T-helper 17 cell (primary cell): ENCODE data around the gene SSH2. TPM values are rescaled to one million over a fixed set of nuclear protein-coding genes. Genes with fewer than 3 reads are reported as not detected.

Experiments used
- ATAC-seq: fragments of 150-1000 bp; cut with Tn5 transposase; 2 replicates; pipeline ENCODE4 v1.10.0; 2021; ENCODE audit warnings: mild to moderate bottlenecking, moderate library complexity
- DNase-seq, 3 donors: peaks; one replicate each; pipeline versions ENCODE4 v3.0.0 to v3.0.0-alpha.2; 2020 to 2021
- H3K9me3 ChIP-seq: one replicate; pipeline ENCODE4 v1.7.0; 2013; ENCODE audit warnings: low read length, mild to moderate bottlenecking; ENCODE audit not compliant: control insufficient read depth, poor library complexity, severe bottlenecking
- H3K27ac Mint-ChIP-seq: one replicate; pipeline ENCODE4 v1.8.0; 2022; ENCODE audit warnings: mild to moderate bottlenecking, moderate library complexity, mixed read lengths
- H3K27me3 Mint-ChIP-seq: one replicate; pipeline ENCODE4 v1.8.0; 2022; ENCODE audit warnings: mixed read lengths
- H3K36me3 Mint-ChIP-seq: one replicate; pipeline ENCODE4 v1.8.0; 2022; ENCODE audit warnings: low read depth, mixed read lengths
- H3K4me1 Mint-ChIP-seq: one replicate; pipeline ENCODE4 v1.8.0; 2022; ENCODE audit warnings: mild to moderate bottlenecking, mixed read lengths
- H3K4me3 Mint-ChIP-seq: one replicate; pipeline ENCODE4 v1.8.0; 2022; ENCODE audit warnings: mild to moderate bottlenecking, moderate library complexity, mixed read lengths
- total RNA-seq, 4 donors: library from RNA in 2 of 4; stranded (reverse) in 2 of 4; gene quantifications; one replicate each; pipeline ENCODE4 v1.2.3 and lab custom pipeline; 2022 to 2026

The SSH2 gene
- total RNA-seq, 2 donors from 2014 or later, result 72.2 to 72.7 TPM

DNA sequence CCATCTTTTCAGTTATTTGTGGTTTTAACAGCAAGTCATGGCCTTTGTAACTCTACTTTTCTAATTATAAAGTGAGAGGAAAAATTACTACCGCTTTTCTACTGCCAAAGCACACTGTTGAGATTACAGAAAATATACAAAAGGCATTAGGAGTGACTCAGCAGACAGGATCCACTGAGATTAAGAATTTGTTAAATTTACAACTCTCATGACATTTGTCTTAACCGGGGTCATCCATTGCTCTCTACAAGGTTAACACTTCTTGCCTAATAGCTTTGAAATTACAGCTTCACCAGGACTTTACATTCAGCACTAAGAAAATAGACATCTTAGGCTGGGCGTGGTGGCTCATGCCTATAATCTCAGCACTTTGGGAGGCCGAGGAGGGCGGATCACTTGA lies 93.4 kb downstream of the SSH2 start:
- ATAC-seq (no peak), DNase-seq (no peak)
- no peaks in the 10 kb centered on the region for H3K9me3 ChIP-seq
- H3K27me3 Mint-ChIP-seq, result no peaks in the 10 kb centered on the region
- no peaks in the 10 kb centered on the region for H3K36me3 Mint-ChIP-seq
- no peak overlapping the region for H3K27ac Mint-ChIP-seq
- H3K4me1 Mint-ChIP-seq, result peaks cover 4% of the 10 kb centered on the region
- no peak overlapping the region for H3K4me3 Mint-ChIP-seq

DNA sequence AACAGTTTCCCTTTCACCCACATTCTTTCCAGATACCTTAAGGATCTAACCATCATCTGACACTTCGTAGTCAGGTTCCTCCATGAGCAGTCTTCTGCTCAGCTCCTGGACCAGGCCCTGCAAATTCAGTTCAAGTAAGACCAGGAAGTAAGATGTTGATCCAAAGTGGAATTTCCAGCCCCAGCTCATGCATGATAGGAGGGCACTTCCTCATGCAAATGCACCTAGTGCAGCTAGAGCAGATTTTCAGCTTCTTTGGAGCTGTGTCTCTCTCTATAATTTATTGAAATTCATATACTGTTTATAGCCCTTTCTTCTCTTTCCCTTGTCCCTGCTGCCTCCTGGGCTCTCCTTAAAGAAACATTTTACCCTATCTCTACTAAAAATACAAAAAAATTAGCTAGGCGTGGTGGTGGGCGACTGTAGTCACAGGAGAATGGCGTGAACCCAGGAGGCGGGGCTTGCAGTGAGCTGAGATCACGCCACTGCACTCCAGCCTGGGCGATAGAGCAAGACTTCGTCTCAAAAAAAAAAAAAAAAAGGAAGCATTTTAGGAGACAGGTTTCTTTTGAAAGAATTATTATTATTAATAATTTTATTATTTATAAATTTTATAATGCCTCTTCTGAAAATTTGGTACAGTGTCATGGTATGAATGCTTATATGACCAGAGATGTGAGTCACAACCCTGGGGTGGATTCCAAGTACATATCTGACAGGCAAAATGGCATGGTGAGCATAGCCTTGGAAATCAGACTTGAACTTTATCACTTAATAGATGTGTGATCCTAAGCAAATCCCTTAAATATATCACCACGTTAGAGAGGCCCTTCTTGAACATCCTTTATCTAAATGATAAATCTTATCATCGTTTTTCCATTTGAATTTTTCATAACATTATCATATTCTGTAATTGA lies 94.3 kb downstream of the SSH2 start:
- no peak for ATAC-seq
- no peaks in the 10 kb centered on the region for H3K27me3 Mint-ChIP-seq

DNA sequence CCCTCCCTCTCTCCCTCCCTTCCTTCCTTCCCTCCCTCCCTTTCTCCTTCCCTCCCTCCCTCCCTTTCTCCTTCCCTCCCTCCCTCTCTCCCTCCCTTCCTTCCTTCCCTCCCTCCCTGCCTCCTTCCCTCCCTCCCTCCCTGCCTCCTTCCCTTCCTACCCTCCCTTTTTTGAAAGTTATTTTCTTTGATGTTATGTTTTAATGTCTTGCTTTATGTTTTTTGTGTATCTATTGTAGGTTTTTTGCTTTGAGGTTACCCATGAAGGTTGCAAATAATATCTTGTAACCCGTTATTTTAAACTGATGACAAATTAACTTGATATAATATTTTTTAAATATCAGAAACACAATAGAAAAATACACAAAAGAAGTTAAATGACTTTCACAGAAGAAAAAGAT lies 96.2 kb downstream of the SSH2 start:
- ATAC-seq, result no peak
- H3K4me1 Mint-ChIP-seq, result peaks cover 13% of the 10 kb centered on the region
- peaks cover 3% of the 10 kb centered on the region for H3K36me3 Mint-ChIP-seq

More for the DNA sequence above, 94.3 kb downstream of the SSH2 start:
- Mint-ChIP-seq H3K4me1 (peaks cover 5% of the 10 kb centered on the region), H3K27ac (no peak overlapping the region), H3K4me3 (no peak overlapping the region), H3K36me3 (no peaks in the 10 kb centered on the region)
- no peak for DNase-seq
- H3K9me3 ChIP-seq, result no peaks in the 10 kb centered on the region

DNA sequence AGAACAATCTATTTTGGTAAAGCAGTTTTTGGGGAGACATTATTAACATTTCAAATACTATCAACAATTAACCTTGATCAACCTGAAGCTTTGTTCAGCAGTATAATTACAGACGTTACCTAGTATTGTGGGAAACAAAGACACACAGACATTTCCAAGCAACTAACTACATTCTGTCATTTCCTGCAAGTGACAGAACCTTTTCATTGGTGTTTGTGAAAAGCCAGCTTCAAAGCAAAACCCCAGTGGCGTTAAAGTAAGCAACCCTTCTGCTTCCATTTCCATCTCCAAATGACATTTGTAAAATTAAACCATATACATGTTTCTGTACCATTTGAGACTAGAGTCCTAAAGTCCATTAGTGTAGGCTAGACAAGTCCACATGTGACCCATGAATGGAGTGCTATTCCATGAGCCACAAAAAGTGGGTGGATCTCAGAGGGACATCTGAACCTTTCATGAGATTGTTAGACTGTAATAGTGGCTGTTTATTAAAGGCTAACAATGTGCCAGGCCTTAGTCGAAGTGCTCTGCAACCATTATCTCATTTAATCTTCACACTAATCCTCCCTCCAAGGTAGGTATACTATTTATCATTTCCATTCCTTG lies 101.2 kb downstream of the SSH2 start:
- H3K9me3 ChIP-seq, result no peaks in the 10 kb centered on the region
- ATAC-seq (no peak), DNase-seq (no peak)
- Mint-ChIP-seq H3K27ac (no peak overlapping the region), H3K36me3 (peaks cover 3% of the 10 kb centered on the region), H3K4me3 (no peak overlapping the region), H3K4me1 (peaks cover 17% of the 10 kb centered on the region), H3K27me3 (no peaks in the 10 kb centered on the region)

More for the DNA sequence above, 96.2 kb downstream of the SSH2 start:
- Mint-ChIP-seq H3K27me3 (no peaks in the 10 kb centered on the region), H3K4me3 (no peak overlapping the region), H3K27ac (peak overlapping the region; percentile 8)
- DNase-seq, result no peak
- no peaks in the 10 kb centered on the region for H3K9me3 ChIP-seq

DNA sequence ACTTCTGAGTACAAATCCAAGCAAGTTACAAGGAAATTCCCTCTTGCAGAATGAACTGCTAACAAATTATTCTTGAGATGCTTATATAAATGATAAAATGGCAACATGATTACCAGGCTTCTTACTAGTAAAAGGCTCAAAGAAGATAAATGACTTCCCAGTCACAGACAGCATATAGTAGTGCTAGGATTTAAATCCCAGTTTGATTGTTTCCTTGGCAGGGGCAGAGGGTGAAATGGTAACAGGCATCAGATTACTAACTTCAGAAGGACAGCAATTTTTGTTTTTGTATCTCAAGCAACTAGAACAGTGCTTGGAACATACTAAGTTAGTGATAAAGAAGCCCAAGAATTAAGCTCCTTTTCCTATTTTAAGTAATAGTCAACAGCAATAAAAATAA lies 102.8 kb downstream of the SSH2 start:
- no peak overlapping the region for H3K27ac Mint-ChIP-seq
- peaks cover 15% of the 10 kb centered on the region for H3K4me1 Mint-ChIP-seq
- H3K36me3 Mint-ChIP-seq, result peaks cover 3% of the 10 kb centered on the region
- no peak for ATAC-seq
- no peak for DNase-seq
- H3K4me3 Mint-ChIP-seq, result no peak overlapping the region
- no peaks in the 10 kb centered on the region for H3K27me3 Mint-ChIP-seq
- H3K9me3 ChIP-seq, result no peaks in the 10 kb centered on the region

DNA sequence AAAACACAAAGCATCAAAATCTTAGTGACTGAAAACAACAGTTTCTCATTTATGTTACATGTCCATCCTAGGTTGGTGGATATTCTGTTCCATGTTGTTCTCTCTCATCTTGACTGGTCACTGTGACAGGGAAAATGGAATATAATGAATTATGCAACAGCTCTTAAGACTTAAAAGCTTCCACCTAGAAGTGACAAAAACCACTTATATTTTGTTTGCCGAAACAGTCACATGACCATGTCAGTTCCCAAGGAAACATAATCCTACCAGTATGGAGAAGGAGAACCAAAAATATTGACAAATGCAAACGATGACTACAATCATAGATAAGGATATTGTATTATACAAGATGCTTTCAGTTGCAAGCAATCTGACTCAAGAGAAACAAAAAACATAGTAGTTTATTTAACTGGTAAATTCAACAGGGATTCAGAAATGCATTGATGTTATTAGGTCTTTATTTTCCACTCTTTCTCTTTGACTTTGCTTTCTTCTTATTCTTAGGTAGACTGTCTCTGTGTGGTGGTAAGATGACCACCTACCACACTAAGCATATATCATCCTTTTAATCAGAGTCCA lies 103.8 kb downstream of the SSH2 start:
- H3K9me3 ChIP-seq, result no peaks in the 10 kb centered on the region
- H3K4me1 Mint-ChIP-seq, result peaks cover 15% of the 10 kb centered on the region
- ATAC-seq (no peak), DNase-seq (no peak)
- H3K4me3 Mint-ChIP-seq, result no peak overlapping the region
- H3K27ac Mint-ChIP-seq, result no peak overlapping the region
- peaks cover 3% of the 10 kb centered on the region for H3K36me3 Mint-ChIP-seq
- H3K27me3 Mint-ChIP-seq, result no peaks in the 10 kb centered on the region

DNA sequence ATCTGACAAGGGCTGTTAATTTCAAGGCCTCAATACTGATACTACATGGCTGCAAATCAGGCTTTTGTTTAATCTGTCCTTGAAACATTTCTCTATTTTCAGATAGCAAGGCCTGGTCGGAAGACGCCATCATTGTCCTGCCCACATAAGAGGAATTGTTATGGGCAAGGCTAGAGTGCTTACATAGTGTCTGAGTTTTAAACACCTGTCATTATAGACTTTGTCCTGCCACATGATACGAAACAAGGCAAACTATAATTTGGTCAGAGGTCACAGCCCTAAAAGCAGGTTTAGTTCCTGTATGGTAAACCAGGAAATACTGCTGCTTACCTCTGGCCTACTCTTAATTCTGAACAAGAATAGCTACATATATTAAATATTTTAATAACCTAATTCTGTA lies 104.4 kb downstream of the SSH2 start:
- H3K36me3 Mint-ChIP-seq, result peaks cover 3% of the 10 kb centered on the region
- H3K4me3 Mint-ChIP-seq, result no peak overlapping the region
- ATAC-seq (no peak), DNase-seq (no peak)
- no peaks in the 10 kb centered on the region for H3K27me3 Mint-ChIP-seq
- peaks cover 13% of the 10 kb centered on the region for H3K4me1 Mint-ChIP-seq
- no peaks in the 10 kb centered on the region for H3K9me3 ChIP-seq
- no peak overlapping the region for H3K27ac Mint-ChIP-seq

DNA sequence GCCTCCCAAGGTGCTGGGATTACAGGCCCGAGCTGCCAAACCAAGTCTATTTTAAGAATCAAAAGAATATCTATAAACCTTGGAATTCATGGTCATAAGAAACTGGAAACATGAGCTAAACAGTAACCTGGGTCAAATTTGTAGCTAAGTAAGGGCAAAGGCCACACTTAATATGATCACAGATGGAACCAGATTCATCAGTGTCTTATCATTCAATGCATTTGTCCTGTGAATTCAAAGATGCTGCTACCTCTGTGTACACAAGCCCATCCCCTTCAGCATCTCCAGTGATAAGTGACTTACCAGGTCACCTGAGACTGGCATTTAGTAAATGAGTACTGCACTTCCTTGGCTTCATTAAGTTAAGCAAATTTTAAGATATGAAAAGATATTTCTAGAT lies 108.1 kb downstream of the SSH2 start:
- no peak overlapping the region for H3K27ac Mint-ChIP-seq
- no peak overlapping the region for H3K4me3 Mint-ChIP-seq
- ATAC-seq, result no peak
- no peaks in the 10 kb centered on the region for H3K27me3 Mint-ChIP-seq
- H3K36me3 Mint-ChIP-seq, result no peaks in the 10 kb centered on the region
- no peaks in the 10 kb centered on the region for H3K9me3 ChIP-seq
- H3K4me1 Mint-ChIP-seq, result peaks cover 5% of the 10 kb centered on the region
- DNase-seq, result no peak

DNA sequence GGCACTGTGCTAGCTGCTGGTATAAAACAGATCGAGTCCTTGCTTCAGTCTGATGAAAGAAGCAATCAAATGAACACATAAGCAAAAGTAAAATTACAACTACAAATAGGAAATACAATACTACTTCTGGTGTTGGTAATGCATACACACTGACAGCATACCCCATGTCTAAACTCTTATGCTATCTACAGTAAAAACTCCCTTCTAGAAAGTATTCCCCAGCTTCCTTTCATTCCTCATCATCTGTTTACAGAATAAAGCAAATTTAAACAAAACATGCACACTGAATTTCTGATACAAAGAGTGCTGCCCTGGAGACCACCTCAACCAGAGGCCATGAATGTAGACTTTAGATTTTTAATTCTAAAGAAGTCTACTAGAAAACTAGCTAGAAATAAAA lies 109.6 kb downstream of the SSH2 start:
- Mint-ChIP-seq H3K27me3 (no peaks in the 10 kb centered on the region), H3K4me1 (peaks cover 3% of the 10 kb centered on the region), H3K27ac (peak overlapping the region; percentile 16), H3K36me3 (no peaks in the 10 kb centered on the region), H3K4me3 (no peak overlapping the region)
- ATAC-seq (no peak), DNase-seq (no peak)
- no peaks in the 10 kb centered on the region for H3K9me3 ChIP-seq

DNA sequence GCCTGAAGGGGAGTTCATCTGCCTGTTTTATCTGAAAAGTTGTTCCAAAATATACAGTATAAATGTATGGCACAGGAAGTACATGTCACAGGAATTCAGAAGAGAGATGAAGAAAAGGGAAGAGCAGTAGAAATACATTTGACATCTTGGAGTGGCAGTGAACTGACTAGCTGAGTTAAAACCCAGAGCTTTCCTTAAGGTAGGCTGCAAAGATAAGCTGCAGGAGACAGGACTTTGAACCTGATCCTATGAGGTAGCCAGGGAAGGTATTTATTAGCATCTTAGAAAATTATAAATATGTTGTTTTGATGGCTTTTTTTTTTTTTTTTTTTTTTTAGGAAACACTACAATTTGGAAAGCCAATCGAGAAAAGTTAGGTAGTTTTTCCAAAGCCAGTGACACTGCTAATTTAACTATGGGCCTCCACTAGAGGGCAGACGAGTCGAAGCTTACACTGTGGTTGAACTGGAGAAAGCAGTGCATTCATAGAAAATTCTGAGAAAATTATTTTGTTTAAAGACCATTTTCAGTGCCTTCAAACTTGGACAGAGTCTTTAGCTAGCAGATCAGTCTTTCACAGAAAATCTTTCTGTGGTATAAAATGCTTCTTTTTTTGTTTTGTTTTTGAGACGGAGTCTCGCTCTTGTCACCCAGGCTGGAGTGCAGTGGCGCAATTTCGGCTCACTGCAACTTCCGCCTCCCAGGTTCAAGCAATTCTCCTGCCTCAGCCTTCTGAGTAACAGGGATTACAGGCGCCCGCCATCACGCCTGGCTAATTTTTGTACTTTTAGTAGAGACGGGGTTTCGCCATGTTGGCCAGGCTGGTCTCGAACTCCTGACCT lies 122.3 kb downstream of the SSH2 start:
- peak; percentile 75 for ATAC-seq
- no peak overlapping the region for H3K27ac Mint-ChIP-seq
- no peaks in the 10 kb centered on the region for H3K27me3 Mint-ChIP-seq
- peak; percentile 31 to 66 (median 33) for DNase-seq
- H3K36me3 Mint-ChIP-seq, result no peaks in the 10 kb centered on the region
- H3K4me1 Mint-ChIP-seq, result peaks cover 13% of the 10 kb centered on the region
- H3K4me3 Mint-ChIP-seq, result no peak overlapping the region
- no peaks in the 10 kb centered on the region for H3K9me3 ChIP-seq

DNA sequence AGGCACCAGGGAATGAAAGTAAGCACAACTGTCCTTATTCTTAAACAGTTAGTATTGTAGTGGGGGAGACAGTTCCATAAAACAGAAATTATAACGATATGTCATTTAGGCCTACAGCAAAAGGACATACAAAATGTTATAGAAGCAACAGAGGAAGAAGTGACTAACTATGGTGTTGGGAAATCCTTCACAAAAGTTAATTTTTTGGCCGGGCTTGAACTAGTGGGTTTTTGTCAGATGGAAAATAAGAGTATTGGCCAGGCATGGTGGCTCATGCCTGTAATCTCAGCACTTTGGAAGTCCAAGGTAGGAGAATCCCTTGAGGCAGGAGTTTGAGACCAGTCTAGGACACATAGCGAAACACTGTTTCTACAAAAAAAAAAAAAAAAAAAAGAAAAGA lies 127.8 kb downstream of the SSH2 start:
- no peaks in the 10 kb centered on the region for H3K9me3 ChIP-seq
- Mint-ChIP-seq H3K27ac (no peak overlapping the region), H3K4me3 (no peak overlapping the region), H3K4me1 (peaks cover 10% of the 10 kb centered on the region), H3K36me3 (no peaks in the 10 kb centered on the region), H3K27me3 (no peaks in the 10 kb centered on the region)
- DNase-seq, result no peak
- no peak for ATAC-seq

DNA sequence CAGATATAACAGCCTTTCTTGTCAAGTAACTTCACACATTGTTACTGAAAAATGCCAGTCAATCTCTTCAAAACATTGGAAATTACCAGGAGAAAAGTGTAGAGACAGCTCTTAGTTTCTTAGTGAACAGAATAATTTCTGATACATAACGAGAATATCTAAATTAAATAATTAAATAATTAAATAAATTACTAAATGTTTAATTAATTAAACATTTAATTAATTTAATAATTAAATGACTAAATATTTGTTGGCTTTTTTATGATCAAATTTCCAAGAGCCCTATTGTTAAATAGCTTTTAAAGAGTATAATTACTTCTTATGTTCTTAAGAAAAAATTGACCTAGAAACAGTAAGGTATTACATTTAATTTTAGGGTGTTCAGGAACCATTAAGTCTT lies 129.6 kb downstream of the SSH2 start:
- H3K27me3 Mint-ChIP-seq, result no peaks in the 10 kb centered on the region

DNA sequence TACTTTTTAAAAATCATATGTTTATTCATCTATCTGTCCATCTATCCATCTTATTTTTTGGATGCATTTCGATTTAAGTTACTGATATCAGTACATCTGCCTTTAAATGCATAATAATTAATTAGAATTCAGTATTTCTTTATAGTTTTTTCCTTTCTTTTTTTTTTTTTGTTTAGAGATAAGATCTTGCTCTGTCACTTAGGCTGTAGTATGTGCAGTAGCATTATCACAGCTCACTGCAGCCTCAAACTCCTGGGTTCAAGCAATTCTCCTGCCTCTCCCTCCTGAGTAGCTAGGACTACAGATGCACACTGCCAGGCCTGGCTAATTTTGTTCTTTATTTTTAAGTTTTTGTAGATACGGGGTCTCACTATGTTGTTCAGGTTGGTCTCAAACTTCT lies 133.4 kb downstream of the SSH2 start:
- Mint-ChIP-seq H3K36me3 (no peaks in the 10 kb centered on the region), H3K27me3 (no peaks in the 10 kb centered on the region), H3K4me1 (peaks cover 5% of the 10 kb centered on the region), H3K4me3 (no peak overlapping the region), H3K27ac (peak overlapping the region; percentile 29)
- ATAC-seq (no peak), DNase-seq (no peak)
- H3K9me3 ChIP-seq, result no peaks in the 10 kb centered on the region

More for the DNA sequence above, 129.6 kb downstream of the SSH2 start:
- H3K36me3 Mint-ChIP-seq, result no peaks in the 10 kb centered on the region
- H3K27ac Mint-ChIP-seq, result no peak overlapping the region
- no peaks in the 10 kb centered on the region for H3K9me3 ChIP-seq
- DNase-seq (no peak), ATAC-seq (no peak)
- no peak overlapping the region for H3K4me3 Mint-ChIP-seq
- H3K4me1 Mint-ChIP-seq, result peaks cover 7% of the 10 kb centered on the region
